HG03469 (cell line): ENCODE data around the gene SHTN1.

Source experiments
- ATAC-seq: cut with Tn5 transposase; IDR thresholded peaks from one replicate; pipeline ENCODE4 v1.9.1; 2021; ENCODE audit warnings: mild to moderate bottlenecking, moderate library complexity, moderate number of reproducible peaks; ENCODE audit not compliant: unreplicated experiment

Gene SHTN1

DNA sequence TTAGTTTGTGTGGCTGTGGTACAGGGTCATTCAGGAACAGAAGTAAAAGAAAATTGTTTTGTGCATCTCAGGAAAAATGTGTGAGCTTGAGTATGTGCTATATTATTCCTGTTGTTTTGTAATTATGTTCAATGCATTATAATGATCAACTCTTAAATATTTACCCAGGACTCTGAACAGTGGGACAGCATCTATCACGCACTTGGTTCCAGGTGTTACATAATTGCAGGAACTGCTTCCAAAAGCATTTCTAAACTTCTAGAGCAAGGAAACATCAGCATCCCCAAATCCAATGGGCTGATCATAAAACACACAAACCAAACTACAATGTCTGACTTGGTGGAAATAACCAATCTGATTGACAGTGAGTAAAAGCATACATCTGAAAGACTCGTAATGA lies 129.1 kb downstream of the SHTN1 start:
- no peak for ATAC-seq

DNA sequence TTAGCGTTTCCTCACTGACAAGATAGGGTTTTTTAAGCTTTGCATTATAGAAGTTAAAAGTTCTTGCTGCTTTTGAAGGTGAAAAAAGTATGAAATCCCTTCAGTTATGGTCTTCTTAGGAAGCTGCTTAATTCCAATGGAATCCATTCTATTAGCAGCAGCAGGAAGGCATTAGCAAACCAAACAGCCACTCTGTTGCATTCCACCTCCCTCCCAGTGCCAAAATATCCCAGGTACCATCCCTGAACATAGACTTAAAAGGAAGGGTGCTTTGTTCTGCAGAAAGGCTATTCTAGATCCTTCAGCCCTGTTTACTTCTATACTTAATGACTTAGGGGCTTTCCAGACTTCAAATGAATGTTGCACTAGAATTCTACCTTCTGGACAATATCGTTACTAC lies 131.9 kb downstream of the SHTN1 start:
- no peak for ATAC-seq

DNA sequence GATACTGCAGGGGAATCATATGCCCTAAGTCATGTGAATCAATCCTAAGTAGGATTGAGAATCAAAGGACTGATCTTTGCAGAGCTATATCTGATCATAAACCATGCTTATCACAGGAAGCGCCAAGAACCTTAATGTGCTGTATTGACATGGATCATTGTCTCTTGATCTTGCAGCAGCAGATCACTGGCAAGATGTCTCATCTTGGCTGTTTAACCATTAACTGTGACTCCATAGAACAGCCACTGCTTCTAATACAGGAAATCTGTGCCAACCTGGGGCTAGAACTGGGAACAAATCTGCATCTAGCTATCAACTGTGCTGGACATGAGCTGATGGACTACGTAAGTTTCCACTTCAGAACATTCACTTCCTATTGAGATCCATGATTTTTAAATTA lies 134.0 kb downstream of the SHTN1 start:
- no peak for ATAC-seq

DNA sequence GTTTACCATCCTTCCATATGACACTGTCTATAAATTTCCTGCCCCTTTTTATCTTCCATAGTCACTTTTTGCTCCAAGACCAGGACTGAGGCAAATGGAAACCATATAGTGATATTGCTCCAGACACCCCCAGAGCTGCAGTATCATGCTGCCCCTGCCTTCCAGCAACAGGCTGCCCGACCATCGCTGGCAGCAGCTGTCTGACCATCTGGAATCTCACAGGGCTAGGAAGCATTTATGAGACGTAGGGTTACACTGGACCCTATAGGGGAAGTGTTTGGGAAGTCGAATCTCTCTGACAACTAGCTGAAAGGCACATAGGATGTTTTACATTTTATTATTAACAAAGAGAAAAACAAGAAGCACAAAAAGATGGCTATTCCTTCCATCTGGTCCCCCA lies 136.3 kb downstream of the SHTN1 start:
- ATAC-seq: no peak

DNA sequence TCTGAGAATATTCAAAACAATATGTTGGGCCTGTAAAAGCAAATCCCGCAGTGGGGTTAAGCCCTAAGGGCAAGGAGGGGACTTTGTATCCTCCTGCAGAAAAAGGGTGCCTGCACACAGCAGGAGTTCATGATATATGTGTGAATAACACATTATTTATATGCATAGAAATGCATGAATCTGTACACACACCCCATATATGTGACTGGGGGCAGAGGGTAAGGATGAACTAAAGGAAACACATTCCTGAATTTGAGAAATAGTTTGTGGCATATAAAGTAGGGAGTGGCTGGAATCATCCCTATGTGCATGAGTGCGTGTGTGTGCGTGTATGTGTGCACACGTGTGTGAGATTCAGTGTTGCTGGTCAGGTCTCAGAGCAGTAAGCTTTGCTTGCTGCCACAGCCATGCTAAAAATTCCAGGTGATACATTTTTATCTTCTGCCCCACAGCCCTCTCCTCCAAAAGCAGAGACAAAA lies 136.8 kb downstream of the SHTN1 start:
- no peak for ATAC-seq

DNA sequence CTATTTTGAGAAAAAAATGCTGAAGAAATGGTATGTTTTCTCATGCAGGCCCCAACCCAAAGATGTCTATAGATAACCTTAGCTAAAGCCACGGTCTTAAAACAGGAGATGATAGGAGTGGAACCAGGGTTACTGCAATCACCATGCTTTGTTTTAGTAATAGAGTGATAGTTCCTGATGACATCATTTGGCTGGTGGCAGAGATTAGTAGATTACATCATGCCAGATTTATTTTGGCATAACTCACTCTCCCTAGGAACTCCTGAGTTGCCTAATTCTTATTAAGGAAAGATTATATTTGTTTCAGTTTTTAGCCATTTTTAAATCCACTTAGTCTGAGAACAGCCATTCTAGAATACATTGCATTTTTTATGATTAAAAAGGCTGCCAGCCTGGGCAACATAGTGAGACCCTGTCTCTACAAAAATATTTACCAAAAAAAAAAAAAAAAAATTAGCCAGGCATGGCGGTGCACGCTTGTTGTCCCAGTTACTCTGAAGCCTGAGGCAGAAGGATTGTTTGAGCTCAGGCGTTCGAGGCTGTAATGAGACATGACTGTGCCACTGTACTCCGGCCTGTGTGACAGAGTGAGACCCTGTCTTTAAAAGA lies 137.9 kb downstream of the SHTN1 start:
- no peak for ATAC-seq

DNA sequence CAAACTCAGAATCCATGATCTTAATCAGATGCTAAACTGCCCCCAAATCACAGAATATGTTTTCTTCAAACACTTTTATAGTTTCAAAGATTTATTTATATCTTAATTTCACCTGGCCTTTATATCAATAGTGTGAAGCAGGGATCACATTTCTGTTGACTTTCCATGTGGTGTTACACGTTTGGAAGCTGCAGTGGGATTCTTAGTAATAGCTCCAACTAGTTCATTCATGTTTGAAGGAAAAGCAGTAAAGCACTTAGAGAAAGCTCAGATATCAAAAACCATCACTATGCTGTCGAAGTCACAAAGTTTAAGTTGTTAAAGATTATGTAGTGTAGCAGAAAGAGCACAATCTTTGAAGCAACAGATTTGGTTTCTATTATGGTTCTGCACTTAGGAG lies 138.9 kb downstream of the SHTN1 start:
- no peak for ATAC-seq

DNA sequence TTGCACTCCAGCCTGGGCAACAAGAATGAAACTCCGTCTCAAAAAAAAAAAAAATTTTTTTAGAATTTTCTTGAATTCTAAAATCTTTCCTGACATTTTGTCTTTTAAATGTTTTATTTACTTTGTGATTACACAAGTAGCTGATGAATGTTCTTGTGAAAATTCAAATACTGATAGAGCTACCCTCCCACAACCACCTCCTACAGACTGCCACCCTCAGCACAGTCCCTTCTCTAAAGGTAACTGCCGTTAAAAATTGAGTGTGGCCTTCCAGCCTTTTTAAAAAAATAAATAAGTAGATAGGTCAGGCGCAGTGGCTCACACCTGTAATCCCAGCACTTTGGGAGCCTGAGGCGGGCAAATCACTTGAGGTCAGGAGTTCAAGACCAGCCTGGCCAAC lies 140.6 kb downstream of the SHTN1 start:
- ATAC-seq: no peak

DNA sequence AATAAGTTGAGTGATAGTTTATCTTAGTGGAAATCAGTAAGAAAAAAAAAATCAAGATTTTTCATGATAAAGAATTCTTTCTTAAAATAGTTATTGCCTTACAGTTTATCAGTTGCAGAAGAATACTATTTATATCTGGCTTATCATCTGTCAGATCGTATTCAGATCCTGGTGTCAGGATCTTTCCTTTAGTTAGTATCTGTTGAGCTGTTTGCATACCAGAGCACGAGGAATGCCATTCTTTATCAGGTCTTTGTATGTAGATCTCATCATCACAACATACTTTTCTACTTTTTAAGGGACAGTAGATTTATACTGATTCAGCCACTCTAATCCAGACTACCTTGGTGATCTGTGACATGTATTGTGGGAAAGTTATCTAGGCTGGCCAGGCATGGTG lies 143.2 kb downstream of the SHTN1 start:
- no peak for ATAC-seq

DNA sequence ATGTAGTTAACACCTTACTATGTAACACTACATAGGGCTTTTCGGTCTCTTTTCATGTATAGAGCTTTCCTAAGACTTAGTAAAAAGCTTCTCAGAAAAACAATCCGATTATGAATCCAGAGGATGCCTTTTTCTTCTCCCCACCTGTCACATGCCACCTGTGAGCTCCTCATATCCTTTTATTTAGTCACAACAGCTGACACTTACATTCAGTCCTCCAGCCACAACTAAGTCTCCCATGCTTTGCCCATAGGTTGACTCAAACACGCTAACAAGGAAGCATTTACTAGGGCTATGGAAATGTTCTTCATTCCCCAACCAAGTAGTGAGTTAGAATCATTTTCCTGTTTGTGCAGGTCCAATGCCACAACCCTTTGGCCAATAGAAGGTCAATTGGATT lies 147.8 kb downstream of the SHTN1 start:
- no peak for ATAC-seq

DNA sequence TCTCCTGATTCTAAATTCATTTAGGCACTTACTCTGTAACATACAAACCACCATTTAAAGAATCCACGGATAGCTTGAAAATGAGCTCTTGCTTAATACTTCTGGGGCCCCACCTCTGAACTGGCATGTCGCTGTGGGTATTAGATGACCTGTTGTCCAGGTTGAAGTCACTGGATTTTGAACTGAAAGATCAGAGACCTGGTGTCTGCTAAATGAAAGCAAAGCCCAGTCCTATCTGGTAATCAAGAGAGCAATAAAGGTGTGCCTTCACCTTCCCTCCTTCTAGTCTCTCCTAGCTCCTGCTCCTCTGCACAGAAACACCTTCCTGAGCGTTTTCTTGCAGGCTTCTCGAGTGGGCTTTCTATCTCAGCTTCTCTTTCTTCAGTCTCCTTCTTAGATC lies 151.3 kb downstream of the SHTN1 start:
- ATAC-seq: no peak

DNA sequence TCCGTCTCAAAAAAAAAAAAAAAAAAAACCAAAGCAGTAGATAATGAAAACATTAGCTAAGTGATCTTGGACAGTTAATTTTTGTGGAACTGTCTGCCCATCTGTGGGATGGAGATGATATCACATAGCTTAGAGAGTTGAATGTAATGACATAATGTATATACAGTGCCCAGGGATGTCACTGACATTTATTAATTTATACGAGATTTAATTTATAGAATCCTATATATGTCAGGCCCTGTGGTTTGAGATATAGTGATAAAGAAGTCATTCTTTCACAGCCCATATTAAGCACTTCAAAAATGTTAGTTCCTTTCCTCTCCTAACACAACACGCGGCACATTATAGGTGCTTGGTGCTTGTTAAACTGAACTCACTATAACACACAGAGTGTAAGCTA lies 151.7 kb downstream of the SHTN1 start:
- ATAC-seq: no peak

DNA sequence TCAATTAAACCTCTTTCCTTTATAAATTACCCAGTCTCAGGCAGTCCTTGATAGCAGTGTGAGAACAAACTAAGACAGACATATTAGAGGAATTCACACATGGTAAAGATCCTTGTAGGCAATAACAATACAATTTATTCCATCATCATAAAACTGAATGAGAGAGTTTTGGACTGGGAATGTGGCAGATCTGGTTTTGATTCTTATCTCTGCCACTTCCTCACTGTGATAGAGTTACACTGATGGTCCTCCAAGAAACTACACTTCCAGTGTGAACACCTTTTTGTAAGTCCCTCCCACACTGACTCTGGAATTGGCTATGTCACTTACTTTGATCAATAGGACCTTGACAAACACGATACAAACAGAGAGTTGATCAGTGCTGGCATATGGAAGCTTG lies 152.7 kb downstream of the SHTN1 start:
- ATAC-seq: no peak

DNA sequence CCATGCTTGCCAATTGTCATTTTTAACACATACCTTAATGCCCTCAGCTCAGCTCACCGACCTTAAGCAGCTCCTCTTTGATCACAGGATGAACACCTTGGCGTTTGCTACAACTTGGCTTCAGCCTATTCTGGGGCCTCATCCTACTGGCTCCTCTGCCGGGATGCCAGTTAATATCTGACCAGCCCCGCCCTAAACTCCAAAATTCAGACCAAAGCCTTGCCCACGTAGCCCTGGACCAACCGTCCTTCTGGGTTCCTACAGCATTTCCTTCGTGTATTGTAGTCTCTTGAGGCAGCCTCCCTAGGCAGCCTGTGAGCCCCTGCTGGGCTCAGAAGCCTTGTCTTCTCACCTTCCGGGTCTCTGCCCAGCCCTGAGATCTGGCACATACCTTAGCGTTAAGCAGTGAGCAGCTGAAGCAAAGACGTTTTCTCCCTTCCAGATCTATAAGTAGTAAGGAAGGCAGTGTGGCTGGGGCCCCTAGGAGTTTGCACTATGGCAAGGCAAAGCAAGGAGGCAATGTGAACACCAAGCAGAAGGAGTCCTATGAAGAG lies 154.9 kb downstream of the SHTN1 start:
- no peak for ATAC-seq

DNA sequence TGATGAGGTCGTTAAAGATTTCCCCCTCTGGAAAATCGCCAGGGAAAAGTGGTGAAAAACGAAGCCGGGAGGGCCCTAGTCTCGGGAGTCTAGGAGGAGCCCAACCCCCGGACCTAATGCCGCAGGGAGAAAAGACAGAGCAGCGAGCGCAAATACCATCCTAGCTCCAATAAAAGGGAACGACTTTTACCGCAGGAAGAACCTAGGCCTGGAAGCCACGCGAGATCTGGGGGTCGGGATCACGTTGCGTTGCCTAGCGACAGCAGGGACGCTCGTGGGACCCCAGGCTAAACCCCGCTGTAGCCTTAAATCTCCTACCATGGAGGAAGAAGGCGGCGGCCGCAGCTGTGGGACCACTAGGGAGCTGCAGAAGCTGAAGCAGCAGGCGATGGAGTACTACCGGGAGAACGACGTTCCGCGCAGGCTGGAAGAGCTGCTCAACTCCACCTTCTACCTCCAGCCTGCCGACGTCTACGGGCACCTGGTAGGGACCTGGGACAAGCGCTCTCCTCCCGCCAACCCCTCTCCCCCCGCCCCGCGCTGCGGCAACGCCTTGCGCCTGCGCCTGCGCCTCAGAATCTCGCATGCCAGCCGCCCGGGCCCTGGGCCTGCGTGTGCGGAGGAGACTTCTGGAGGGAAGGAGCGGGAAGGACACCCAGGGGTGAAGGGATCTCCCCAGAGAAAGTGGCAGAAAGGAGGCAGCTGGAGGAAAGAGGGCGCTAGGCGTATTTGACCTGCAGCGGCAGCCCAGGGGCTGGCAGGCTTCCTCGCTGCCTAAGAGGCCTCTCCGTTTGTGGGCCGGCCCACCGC lies 155.5 kb downstream of the SHTN1 start, which contains the start of gene ENO4:
ENO4 (plus strand) TSS at position 252 of the 810 bp plus-strand sequence; CDS start at position 320, 68 bp downstream.
- ATAC-seq: peak; percentile 32

DNA sequence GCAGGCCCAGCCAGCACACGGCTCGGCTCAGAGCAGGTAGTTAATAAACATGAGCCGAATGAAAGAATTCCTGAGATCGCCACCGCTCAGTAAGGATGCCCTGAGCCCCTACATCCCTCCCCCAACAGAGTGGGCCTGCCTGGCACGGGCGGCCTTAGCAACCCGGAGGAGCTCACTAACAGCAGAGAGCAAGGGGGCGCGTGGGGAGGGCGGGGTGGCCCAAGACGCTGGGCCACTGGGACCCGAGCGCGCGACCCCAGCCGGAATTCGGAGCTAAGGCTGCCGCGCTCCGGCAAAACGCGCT lies 156.1 kb downstream of the SHTN1 start:
- ATAC-seq: no peak

DNA sequence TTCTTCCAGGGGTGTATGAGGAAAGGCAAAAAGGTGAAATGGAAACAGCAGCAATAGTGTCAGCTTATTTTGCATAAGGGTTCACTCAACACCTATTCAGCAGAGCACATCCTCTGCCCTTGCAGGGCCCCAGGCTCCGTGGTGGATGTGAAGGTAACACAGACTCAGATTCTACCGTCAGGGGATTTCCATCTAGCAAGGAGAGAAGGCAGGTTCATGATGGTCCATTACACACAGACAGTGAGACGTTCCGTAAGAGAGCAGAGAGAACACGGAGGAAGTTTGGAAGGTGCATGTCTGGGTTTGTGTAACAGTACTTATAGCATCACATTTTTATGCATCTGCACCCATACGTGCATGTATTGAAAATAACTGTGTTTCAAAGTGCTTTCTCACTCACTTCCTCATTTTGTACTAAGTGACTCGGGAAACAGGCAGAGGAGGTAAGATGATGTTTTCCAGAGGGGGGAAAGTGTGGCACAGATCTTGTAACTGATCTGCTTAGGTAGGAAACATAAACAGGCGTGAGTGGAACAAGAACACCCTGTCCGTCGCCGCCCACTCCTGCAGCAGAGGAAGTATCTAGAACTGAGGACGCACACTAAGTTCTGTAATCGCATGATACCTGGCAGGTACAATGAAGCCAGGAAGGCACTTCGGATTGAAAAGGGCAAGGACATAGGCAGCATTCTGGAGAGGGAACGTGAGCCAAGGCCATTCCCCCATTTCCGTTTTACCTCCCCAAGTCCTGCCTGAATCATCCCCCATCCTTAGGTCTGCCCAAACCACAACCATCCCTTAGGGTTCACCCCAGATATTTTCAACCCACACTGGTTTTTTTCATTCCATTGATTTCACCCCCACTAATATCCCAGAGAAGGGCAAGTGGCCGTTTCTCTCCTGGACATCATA lies 156.7 kb downstream of the SHTN1 start:
- ATAC-seq: peak; percentile 75

DNA sequence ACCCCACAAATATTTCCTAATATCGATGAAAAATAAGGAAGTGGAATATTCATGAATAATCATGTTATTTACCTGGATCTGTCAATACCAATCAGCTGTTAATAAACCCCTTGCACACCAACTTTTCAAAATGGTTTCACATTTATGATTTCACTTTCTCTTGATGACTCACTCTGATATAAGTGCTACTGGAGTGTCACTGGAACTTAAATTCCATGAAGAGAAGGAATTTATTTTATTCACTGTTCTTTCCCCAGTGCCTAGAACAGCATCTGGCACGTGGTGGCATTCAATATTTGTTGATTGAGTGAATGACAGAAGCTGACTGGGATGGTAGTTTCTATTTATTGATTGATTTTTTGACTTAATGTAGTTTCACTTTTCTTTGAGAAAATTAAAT lies 159.2 kb downstream of the SHTN1 start:
- no peak for ATAC-seq

DNA sequence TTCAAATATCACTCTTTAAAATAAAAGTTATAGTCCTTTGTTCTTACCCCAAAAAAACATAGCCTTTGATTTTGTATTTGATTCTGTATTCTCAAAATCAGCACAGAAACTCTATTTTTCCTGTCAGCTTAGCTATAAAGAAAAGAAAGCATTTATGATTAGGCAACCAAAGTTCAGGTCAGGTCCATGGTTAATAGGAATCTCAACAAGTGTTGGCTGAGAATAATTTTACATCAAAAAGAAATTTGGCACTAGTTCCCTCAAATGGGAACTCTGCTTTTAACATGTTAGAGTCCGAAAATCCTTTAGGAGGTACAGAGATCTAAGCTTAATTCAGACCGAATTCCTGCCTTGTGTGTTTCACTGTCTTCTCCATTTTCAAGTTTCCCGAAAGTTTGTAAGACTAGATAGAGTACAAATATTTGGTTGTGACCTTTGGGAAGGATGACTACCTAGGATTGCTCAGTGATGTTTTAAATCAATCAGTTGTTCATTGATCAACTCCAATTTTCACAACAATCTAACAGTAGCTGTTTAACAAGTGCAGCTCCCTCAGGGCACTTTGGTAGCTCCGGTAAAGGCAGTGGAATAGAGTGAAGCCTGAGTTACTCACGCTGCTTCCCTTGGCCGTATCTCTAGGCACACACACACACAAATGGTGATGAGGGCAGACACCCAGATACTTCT lies 164.5 kb downstream of the SHTN1 start:
- ATAC-seq: no peak

DNA sequence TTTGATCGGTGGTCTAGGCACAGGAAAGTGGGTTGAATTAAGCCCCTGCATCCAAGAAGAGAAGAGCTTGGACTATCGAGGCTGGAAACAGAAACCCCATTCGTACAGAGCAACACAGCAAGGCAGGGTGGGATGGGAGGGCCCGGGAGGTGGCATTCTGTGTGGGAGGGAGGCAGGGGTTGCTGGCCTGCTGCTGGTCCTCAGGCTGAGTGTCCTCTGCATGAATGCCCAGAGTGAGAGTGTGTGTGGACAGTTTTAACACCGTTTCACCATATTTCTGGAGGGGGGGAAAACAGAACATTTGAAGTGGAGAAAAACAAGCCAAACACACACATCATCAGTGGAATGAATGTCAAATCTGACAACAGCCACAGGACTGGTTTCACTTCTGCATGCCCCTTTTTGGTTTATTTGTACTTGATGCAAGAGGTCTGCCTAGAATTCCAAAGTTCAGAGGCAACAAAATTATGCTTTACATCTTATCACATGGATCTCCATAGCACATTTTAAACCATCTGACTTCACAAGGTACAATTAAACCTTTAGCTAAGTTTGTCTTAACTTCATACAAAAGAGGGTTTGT lies 166.8 kb downstream of the SHTN1 start:
- peak; percentile 88 for ATAC-seq
